Adrenal gland (tissue), 12 donors: ENCODE results near the gene PCARE. TPM values are rescaled to one million over a fixed set of nuclear protein-coding genes. Genes with fewer than 3 reads are reported as not detected.

Source experiments
- DNase-seq, 7 donors: peaks; one replicate each; pipeline ENCODE4 v3.0.0-alpha.2; 2019 to 2020
- H3K27ac ChIP-seq, 5 donors: fragments of 200-600 bp; sonication (generic) in 4 of 5; 1 replicate in 3 of 5; 2 replicates in 2 of 5; pipeline versions ENCODE4 v1.5.1 to v1.8.0; 2016 to 2020; ENCODE audit warnings: mild to moderate bottlenecking in 1 of 5
- H3K27me3 ChIP-seq: fragments of 200-600 bp; 2 replicates; pipeline ENCODE4 v1.8.0; 2021
- H3K36me3 ChIP-seq, 2 donors: fragments of 200-600 bp; replicated peaks in 1 of 2; 1 replicate in 1 of 2; 2 replicates in 1 of 2; pipeline versions ENCODE4 v1.5.1 to v1.8.0; 2018 to 2022
- H3K4me1 ChIP-seq, 2 donors: fragments of 200-600 bp; replicated peaks in 1 of 2; 1 replicate in 1 of 2; 2 replicates in 1 of 2; pipeline versions ENCODE4 v1.5.1 to v1.8.0; 2018 to 2021
- H3K4me3 ChIP-seq, 4 donors: fragments of 200-600 bp; sonication (generic) in 3 of 4; one replicate each; pipeline ENCODE4 v1.5.1; 2016 to 2018
- H3K9me3 ChIP-seq, 3 donors: fragments of 200-600 bp; sonication (generic) in 1 of 3; replicated peaks in 1 of 3; 1 replicate in 2 of 3; 2 replicates in 1 of 3; pipeline versions ENCODE4 v1.5.1 to v1.8.0; 2016 to 2021
- POLR2A ChIP-seq, 2 donors: fragments of 450-650 bp; IDR thresholded peaks; one replicate each; pipeline ENCODE4 v1.6.1; 2017; ENCODE audit warnings: antibody characterized with exemption in 2 of 2, mild to moderate bottlenecking in 2 of 2, moderate library complexity in 1 of 2
- WGBS, 4 donors: extraction: QIAGEN DNeasy Blood & Tissue Kit in 2 of 4; methylation state at CpG; one replicate each; pipeline versions ENCODE4 v1.1.5 to v1.1.7; 2013 to 2017; 5-methylcytosine and 5-hydroxymethylcytosine counted together
- intact Hi-C, 2 donors: fragments of 100-400 bp; cut with DNase I; formaldehyde crosslinking; loops; one replicate each; pipeline versions ENCODE4 v1.14.1 to v1.15.0; 2022 to 2023
- polyA plus RNA-seq, 3 donors: library from polyadenylated mRNA; stranded (reverse); fragments of 200-250 nt in 2 of 3; fragments of 350-450 nt in 1 of 3; fragmentation: Illumina TruSeq in 1 of 3; extraction: RNeasy Lipid Tissue Mini Kit (QIAGEN cat#74804) in 1 of 3; gene quantifications; one replicate each; pipeline ENCODE4 v1.2.3, GENCODE V29; 2013 to 2014
- total RNA-seq, 9 donors: library from RNA; depleted of rRNA in 4 of 9; stranded (reverse); fragments of >200 nt in 4 of 9; fragments of 120-200 nt in 1 of 9; fragmentation: NEBNext Ultra II Directional in 1 of 9; extraction: Animal tissue kit (Norgen Biotek cat#: 25700) in 1 of 9; gene quantifications; one replicate each; pipeline versions ENCODE4 v1.1.0 to v1.2.4, GENCODE V29; 2013 to 2023
- TF ChIP-seq, protein P1 (sequence below), 6 experiments: fragments of 450-650 bp in 4 of 6; fragments of 200-600 bp in 2 of 6; sonication (generic) in 1 of 6; IDR thresholded peaks; 1 replicate in 5 of 6; 2 replicates in 1 of 6; pipeline versions ENCODE4 v1.5.1 to v1.8.0; 2016 to 2021; ENCODE audit warnings: antibody characterized with exemption in 6 of 6, mild to moderate bottlenecking in 2 of 6, moderate library complexity in 1 of 6
- donor health status: healthy with polysubstance abuse.
- donor health status: Bipolar disorder and iron deficiency.
- donor health status: DM: yes; HTN: yes; CAD: no.
- donor health status: DM: no; HTN: no; CAD: no.
- donor health status: DM: no; HTN: no; CAD: no.
- donor health status: DM: yes; HTN: yes; CAD: no.

The PCARE gene
- total and polyA plus RNA-seq, 12 donors: 0.02 to 0.17 (median 0.06) TPM; not detected in 8

DNA sequence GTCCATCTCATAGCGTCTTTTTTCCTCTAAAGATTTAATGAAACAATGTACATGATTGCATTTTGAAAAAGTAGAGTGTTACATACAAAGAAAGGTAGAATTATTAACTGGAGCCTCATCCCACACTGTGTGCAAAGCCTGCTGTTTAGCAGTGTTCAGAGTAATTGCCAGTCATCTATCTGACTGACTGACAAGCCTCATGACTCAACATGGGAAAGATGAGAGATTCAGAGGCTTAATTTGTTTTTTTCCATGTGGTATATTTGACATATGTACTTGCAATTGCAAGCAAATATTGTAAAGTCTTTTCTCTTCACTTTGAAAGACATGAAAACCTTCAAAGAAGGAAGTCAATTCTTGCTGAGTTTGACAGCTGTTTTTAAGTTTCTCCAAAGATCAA, 14.7 kb downstream of the PCARE start:
- H3K4me3 ChIP-seq: no peak overlapping the region
- H3K27me3 ChIP-seq: no peaks in the 10 kb centered on the region
- TF ChIP-seq, protein P1, sequence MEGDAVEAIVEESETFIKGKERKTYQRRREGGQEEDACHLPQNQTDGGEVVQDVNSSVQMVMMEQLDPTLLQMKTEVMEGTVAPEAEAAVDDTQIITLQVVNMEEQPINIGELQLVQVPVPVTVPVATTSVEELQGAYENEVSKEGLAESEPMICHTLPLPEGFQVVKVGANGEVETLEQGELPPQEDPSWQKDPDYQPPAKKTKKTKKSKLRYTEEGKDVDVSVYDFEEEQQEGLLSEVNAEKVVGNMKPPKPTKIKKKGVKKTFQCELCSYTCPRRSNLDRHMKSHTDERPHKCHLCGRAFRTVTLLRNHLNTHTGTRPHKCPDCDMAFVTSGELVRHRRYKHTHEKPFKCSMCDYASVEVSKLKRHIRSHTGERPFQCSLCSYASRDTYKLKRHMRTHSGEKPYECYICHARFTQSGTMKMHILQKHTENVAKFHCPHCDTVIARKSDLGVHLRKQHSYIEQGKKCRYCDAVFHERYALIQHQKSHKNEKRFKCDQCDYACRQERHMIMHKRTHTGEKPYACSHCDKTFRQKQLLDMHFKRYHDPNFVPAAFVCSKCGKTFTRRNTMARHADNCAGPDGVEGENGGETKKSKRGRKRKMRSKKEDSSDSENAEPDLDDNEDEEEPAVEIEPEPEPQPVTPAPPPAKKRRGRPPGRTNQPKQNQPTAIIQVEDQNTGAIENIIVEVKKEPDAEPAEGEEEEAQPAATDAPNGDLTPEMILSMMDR (IDR thresholded peaks at IDR 0.05): no peak
- TF ChIP-seq POLR2A (IDR thresholded peaks at IDR 0.05): no peak
- H3K36me3 ChIP-seq: no peaks in the 10 kb centered on the region
- H3K9me3 ChIP-seq: no peaks in the 10 kb centered on the region
- WGBS, 4 donors: 80 to 98% (median 85%) methylated on average over 1 of the region's 1 CpG
- no peak overlapping the region for H3K27ac ChIP-seq
- DNase-seq: no peak
- H3K4me1 ChIP-seq: no peaks in the 10 kb centered on the region
- intact Hi-C loops: no loop called here

DNA sequence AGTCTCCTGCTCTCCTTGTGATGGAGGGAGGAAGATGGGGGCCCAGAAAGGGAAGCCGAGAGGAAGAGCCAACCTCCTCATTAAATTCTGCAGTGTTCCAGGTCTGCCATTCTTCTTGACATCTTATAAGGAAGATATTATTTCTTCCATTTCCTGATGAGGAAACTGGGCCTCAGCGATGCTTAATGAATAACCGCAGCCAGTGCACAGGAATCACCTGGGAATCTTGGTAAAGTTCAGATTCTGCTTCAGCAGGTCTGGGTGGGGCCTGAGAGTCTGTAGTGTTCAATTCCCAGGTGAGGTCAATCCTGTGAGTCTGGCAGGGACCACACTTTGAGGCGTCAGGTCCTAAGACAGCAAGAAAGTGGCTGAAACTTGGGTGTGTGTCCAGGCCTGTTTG, 17.3 kb downstream of the PCARE start:
- WGBS, 4 donors: 88 to 93% (median 90%) methylated on average over 4 of the region's 4 CpGs
- no peaks in the 10 kb centered on the region for H3K4me1 ChIP-seq
- intact Hi-C loops: no loop called here
- TF ChIP-seq, protein P1 (IDR thresholded peaks at IDR 0.05): no peak
- TF ChIP-seq POLR2A (IDR thresholded peaks at IDR 0.05): no peak
- no peaks in the 10 kb centered on the region for H3K36me3 ChIP-seq
- no peaks in the 10 kb centered on the region for H3K27me3 ChIP-seq
- no peak overlapping the region for H3K27ac ChIP-seq
- H3K4me3 ChIP-seq: no peak overlapping the region
- no peaks in the 10 kb centered on the region for H3K9me3 ChIP-seq
- no peak for DNase-seq

DNA sequence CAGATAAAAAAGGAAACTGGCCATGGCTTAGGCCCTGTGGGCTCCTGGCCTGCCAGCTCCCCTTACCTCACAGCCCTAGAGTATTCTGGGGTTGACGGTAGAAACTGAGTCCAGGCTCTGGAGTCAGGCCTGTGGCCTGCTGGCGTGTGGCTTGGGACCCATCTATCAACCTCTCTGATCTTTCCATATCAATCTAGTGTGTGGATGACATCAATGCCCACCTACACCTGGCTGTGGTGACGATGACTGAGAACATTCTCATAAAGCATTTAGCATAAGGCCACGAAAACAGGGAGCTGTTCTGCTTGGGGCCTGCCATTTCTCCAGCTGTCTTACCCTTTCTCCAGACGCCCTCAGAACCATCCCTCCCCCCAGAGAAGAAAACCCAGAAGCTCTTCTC, 17.9 kb downstream of the PCARE start:
- H3K27ac ChIP-seq: no peak overlapping the region
- no peak for TF ChIP-seq POLR2A (IDR thresholded peaks at IDR 0.05)
- TF ChIP-seq, protein P1 (IDR thresholded peaks at IDR 0.05): no peak
- WGBS, 4 donors: 88 to 100% (median 92%) methylated on average over 5 of the region's 5 CpGs
- H3K4me3 ChIP-seq: no peak overlapping the region
- DNase-seq: no peak
- H3K4me1 ChIP-seq: no peaks in the 10 kb centered on the region
- no peaks in the 10 kb centered on the region for H3K9me3 ChIP-seq
- intact Hi-C loops: no loop called here
- H3K27me3 ChIP-seq: no peaks in the 10 kb centered on the region
- no peaks in the 10 kb centered on the region for H3K36me3 ChIP-seq

DNA sequence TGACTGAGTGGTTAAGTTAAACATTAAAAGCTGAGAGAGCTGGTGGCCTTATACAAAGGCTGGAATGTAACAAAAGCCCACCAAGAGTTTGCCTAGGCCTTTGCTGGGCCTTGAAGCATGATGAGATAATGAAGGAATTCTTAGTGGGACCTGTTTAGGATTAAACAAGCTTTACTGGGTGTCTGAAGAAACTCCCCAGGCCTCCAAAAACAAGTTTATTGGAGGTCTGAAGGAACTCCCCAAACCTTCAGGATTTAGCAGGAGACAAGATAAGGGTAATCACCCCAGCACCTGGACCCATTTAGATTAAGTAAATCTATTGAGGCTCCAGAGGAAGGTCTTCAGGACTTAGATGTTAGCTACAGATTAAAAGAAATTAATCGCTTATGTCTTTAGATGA, 18.7 kb downstream of the PCARE start:
- TF ChIP-seq POLR2A (IDR thresholded peaks at IDR 0.05): no peak
- WGBS, 4 donors: 94 to 100% (median 99%) methylated on average over 1 of the region's 1 CpG
- intact Hi-C loops: no loop called here
- DNase-seq: no peak
- Histone ChIP-seq H3K9me3 (no peaks in the 10 kb centered on the region), H3K27me3 (no peaks in the 10 kb centered on the region), H3K27ac (no peak overlapping the region), H3K36me3 (no peaks in the 10 kb centered on the region), H3K4me1 (no peaks in the 10 kb centered on the region), H3K4me3 (no peak overlapping the region)

DNA sequence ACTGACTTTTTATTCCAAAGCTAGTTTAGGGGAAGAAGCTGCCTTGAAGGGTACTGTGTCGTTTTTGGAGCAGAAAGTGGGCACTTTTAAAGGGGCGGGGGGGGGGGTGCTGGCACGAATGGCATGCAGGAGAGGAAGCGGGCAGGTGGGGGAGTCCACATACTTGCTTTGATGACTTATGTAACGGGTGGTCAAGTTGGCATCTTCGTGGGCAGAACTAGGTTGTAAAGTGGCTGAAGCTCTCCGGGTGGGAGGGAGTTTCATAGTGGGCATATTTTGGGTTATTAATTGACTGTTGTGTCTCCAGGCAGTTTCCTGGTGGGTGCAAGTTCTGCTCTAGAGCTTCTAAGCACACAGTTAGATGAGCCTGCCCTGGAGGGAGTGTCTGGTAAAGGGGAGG, 19.9 kb downstream of the PCARE start:
- no peak for DNase-seq
- Histone ChIP-seq H3K36me3 (no peaks in the 10 kb centered on the region), H3K4me1 (no peaks in the 10 kb centered on the region), H3K27ac (no peak overlapping the region), H3K27me3 (no peaks in the 10 kb centered on the region), H3K4me3 (no peak overlapping the region), H3K9me3 (no peaks in the 10 kb centered on the region)
- intact Hi-C loops: no loop called here
- WGBS, 4 donors: 60 to 89% (median 76%) methylated on average over 6 to 7 of the region's 7 CpGs
- TF ChIP-seq POLR2A (IDR thresholded peaks at IDR 0.05): no peak
- TF ChIP-seq, protein P1 (IDR thresholded peaks at IDR 0.05): no peak
